HUES48 (cell line): ENCODE measurements around the gene CFAP47.
"Not testable (repeated sequence)": the region's sequence is repeated elsewhere in the genome, so short reads cannot be mapped to it uniquely, and the experiment has no call there.

Experiments used
- H3K27ac ChIP-seq: one replicate; pipeline ENCODE4 v1.7.0; 2013; ENCODE audit warnings: low read depth, low read length, inconsistent platforms
- H3K27me3 ChIP-seq: 2 replicates; pipeline ENCODE4 v1.6.1; 2013; ENCODE audit warnings: mild to moderate bottlenecking, low read length; ENCODE audit not compliant: control insufficient read depth, insufficient read depth
- H3K36me3 ChIP-seq: 2 replicates; pipeline ENCODE4 v1.6.1; 2013; ENCODE audit warnings: low read length; ENCODE audit not compliant: control insufficient read depth, insufficient read depth
- H3K4me1 ChIP-seq: 2 replicates; pipeline ENCODE4 v1.6.1; 2013; ENCODE audit warnings: mild to moderate bottlenecking, low read length; ENCODE audit not compliant: control insufficient read depth, insufficient read depth
- H3K4me3 ChIP-seq: 2 replicates; pipeline ENCODE4 v1.5.1; 2013; ENCODE audit warnings: mild to moderate bottlenecking, low read depth, low read length
- H3K9ac ChIP-seq: 2 replicates; pipeline ENCODE4 v1.6.1; 2013; ENCODE audit warnings: mild to moderate bottlenecking, low read depth, low read length, moderate library complexity
- H3K9me3 ChIP-seq: 2 replicates; pipeline ENCODE4 v1.6.1; 2013; ENCODE audit warnings: low read length; ENCODE audit not compliant: control insufficient read depth, insufficient read depth

The CFAP47 gene

DNA sequence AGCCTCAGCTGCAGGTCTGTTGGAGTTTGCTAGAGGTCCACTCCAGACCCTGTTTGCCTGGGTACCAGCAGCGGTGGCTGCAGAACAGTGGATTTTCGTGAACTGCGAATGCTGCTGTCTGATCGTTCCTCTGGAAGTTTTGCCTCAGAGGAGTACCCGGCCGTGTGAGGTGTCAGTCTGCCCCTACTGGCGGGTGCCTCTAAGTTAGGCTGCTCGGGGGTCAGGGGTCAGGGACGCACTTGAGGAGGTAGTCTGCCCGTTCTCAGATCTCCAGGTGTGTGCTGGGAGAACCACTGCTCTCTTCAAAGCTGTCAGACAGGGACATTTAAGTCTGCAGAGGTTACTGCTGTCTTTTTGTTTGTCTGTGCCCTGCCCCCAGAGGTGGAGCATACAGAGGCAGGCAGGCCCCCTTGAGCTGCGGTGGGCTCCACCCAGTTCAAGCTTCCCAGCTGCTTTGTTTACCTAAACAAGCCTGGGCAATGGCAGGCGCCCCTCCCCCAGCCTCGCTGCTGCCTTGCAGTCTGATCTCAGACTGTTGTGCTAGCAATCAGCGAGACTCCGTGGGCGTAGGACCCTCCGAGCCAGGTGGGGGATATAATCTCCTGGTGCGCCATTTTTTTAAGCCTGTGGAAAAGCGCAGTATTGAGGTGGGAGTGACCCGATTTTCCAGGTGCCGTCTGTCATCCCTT, 315.4 kb downstream of the CFAP47 start:
- not testable (repeated sequence) for H3K4me3 ChIP-seq, H3K9ac ChIP-seq, H3K27me3 ChIP-seq, H3K4me1 ChIP-seq, H3K9me3 ChIP-seq, H3K36me3 ChIP-seq, H3K27ac ChIP-seq

DNA sequence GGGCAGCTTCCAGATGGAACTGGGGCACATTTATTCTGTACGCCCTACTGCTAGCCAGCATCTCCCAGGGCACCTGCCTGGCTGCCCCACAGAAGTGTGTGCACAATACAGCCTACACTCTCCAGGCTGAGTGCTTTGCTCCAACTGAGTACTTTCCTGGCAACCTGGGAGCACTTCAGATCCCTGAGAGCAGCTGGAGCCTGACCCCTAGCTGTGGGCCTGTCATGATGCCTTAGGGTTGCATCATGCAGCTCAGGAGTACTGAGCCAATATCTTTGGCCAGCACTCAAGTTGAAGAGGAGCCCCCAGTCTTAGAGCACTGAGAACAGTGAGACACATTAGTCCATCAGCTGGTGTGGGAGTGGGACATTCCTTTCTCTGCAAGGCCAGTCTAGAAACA, 321.9 kb downstream of the CFAP47 start:
- H3K9me3 ChIP-seq, result no peaks in the 10 kb centered on the region; the same call in 1 of the 2 replicates
- no peaks in the 10 kb centered on the region for H3K36me3 ChIP-seq
- no peak overlapping the region for H3K27ac ChIP-seq
- no peak overlapping the region for H3K4me3 ChIP-seq
- H3K27me3 ChIP-seq, result no peaks in the 10 kb centered on the region
- no peak overlapping the region for H3K9ac ChIP-seq
- H3K4me1 ChIP-seq, result no peaks in the 10 kb centered on the region

DNA sequence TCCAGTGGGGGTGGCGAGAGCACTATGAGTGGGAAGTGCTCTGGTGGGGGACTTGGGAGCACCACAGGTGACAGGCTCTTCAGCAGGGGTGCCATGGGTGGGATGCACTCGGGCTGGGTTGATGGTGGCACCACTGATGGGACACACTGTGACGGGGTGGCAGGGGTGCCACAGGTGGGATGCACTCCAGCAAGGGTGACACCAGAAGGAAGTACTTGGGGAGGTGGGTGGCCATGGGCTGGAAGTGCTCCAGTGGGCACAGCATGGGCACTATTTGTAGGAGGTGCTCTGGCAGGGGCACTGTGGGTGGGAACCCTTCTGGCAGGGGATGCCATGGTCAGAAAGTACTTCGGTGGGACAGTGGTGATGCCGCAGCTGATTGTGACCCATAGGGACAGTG, 346.6 kb downstream of the CFAP47 start:
- H3K9me3 ChIP-seq, result peaks cover 6% of the 10 kb centered on the region
- no peak overlapping the region for H3K4me3 ChIP-seq
- no peak overlapping the region for H3K9ac ChIP-seq
- no peak overlapping the region for H3K27ac ChIP-seq
- no peaks in the 10 kb centered on the region for H3K4me1 ChIP-seq
- no peaks in the 10 kb centered on the region for H3K36me3 ChIP-seq
- no peaks in the 10 kb centered on the region for H3K27me3 ChIP-seq

DNA sequence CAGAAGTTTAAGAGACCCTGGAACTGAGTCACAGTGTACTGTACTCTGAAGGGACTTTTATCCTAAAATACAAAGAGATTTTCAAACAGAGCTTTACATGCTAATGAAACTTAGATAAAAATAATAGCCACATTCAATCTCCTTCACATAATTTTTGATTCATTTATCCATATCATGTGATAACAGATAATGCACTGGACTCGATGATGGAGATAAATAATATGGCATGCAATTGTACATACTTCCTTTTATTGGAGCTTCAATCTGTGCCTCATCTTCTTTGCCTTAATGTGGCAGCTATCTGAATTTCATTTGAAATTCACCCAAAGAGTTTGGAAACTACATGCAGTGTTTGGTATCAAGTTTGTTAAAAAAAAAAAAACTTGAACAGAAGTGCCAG, 390.6 kb downstream of the CFAP47 start:
- H3K4me1 ChIP-seq, result no peaks in the 10 kb centered on the region
- no peak overlapping the region for H3K4me3 ChIP-seq
- H3K9ac ChIP-seq, result no peak overlapping the region
- H3K36me3 ChIP-seq, result no peaks in the 10 kb centered on the region
- no peaks in the 10 kb centered on the region for H3K9me3 ChIP-seq
- H3K27ac ChIP-seq, result no peak overlapping the region
- no peaks in the 10 kb centered on the region for H3K27me3 ChIP-seq

DNA sequence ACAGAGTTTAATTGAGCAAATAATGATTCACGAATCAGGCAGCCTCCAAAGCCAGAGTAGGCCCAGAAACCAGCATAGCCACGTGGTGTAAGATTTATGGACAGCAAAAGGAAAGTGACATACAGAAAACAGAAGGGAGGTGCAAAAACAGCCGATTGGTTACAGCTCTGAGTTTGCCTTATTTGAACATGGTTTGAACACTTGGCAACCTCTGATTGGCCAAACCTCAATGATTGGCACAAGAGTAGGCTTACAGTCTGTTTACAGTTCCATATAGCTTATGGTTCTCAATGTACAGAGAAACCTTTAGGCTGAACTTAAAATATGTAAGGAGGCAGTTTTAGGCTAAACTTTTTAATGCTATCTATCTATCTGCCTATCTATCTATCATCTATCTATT, 394.8 kb downstream of the CFAP47 start:
- no peaks in the 10 kb centered on the region for H3K9me3 ChIP-seq
- H3K27ac ChIP-seq, result no peak overlapping the region
- no peak overlapping the region for H3K4me3 ChIP-seq
- H3K36me3 ChIP-seq, result no peaks in the 10 kb centered on the region
- H3K4me1 ChIP-seq, result no peaks in the 10 kb centered on the region
- no peak overlapping the region for H3K9ac ChIP-seq
- H3K27me3 ChIP-seq, result no peaks in the 10 kb centered on the region

DNA sequence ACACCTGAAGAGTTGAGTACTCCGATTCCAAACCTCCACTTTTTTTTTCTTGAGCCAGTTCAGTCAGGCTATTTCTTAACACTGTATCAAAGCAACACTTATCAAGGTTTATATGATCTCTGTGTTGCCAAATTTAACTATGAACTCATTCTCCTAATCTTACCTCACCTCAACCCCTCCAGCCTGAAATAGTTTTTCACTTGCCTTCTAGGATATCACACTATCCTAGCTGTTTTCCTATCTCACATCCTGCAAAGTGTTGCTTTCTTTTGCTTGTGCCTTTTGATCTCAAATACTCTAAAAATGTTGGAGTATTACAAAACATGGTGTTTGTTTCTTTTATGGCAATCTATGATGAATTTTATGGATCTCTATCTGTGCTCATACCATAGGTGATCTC, 415.0 kb downstream of the CFAP47 start:
- H3K27ac ChIP-seq, result no peak overlapping the region
- H3K4me1 ChIP-seq, result no peaks in the 10 kb centered on the region
- H3K27me3 ChIP-seq, result no peaks in the 10 kb centered on the region
- H3K9me3 ChIP-seq, result no peaks in the 10 kb centered on the region
- H3K9ac ChIP-seq, result no peak overlapping the region
- no peaks in the 10 kb centered on the region for H3K36me3 ChIP-seq
- H3K4me3 ChIP-seq, result no peak overlapping the region

DNA sequence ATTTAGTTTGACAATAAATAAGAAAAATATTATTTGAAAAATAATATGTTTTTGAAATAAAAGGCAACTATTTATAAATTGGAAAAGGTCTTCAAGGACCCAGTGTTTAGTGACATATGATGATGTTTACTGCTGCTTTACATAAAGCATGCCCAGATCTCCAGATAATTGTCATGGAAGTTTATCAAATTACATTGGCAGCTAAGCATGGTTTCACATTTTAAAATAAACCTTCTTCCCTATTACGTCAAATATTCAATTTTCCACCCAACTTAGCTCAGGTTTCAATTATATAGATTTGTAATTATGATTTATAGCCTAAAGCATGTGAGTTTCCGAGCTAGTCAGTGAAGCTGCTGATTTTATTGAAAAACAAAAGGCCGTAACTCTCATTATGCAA, 417.2 kb downstream of the CFAP47 start:
- H3K4me1 ChIP-seq, result no peaks in the 10 kb centered on the region
- H3K4me3 ChIP-seq, result no peak overlapping the region
- H3K36me3 ChIP-seq, result no peaks in the 10 kb centered on the region
- H3K9ac ChIP-seq, result no peak overlapping the region
- H3K9me3 ChIP-seq, result no peaks in the 10 kb centered on the region
- no peak overlapping the region for H3K27ac ChIP-seq
- no peaks in the 10 kb centered on the region for H3K27me3 ChIP-seq

DNA sequence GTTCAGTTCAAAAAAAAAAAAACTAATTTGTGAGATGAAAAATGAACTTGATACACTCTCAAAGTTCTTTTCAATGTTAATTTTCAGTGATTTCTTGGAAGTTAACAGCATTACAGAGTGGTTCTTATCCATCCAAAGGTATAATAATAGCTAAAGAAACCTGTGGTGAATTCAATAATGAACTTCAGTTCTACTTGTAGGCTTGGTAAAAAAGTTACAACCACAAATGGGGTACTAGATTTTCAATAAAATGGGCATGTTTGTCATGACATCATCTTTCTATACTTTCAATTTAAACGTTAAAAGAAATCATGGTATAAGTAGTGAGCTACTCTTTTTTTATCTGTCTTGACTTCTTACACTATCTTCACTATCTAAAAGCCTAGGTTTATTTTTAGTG, 424.8 kb downstream of the CFAP47 start:
- H3K4me1 ChIP-seq, result peaks cover 8% of the 10 kb centered on the region; the same call in 1 of the 2 replicates
- H3K9me3 ChIP-seq, result no peaks in the 10 kb centered on the region
- H3K36me3 ChIP-seq, result no peaks in the 10 kb centered on the region
- H3K27me3 ChIP-seq, result no peaks in the 10 kb centered on the region
- no peak overlapping the region for H3K4me3 ChIP-seq
- H3K27ac ChIP-seq, result no peak overlapping the region
- H3K9ac ChIP-seq, result no peak overlapping the region

DNA sequence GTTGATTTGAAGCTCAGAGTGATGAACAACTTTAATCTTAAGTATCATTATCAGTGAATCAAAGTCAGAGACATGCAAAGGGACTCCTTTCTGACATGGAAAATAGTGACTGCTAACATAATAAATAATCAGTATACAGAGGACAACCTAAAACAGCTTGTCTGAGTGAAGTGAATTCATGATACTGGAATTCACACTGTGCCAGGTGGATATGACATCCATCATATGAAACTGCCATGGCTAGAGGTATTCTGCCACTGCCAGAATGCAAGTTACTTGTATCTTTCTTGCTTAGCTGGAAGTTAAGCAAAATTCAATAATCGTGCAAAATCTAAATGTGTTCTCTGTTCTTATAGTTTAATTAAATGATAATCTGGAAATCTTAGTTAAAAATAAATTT, 429.0 kb downstream of the CFAP47 start:
- H3K27me3 ChIP-seq, result no peaks in the 10 kb centered on the region
- no peak overlapping the region for H3K27ac ChIP-seq
- H3K4me1 ChIP-seq, result peaks cover 8% of the 10 kb centered on the region; the same call in 1 of the 2 replicates
- H3K9ac ChIP-seq, result no peak overlapping the region
- H3K4me3 ChIP-seq, result no peak overlapping the region
- no peaks in the 10 kb centered on the region for H3K36me3 ChIP-seq
- H3K9me3 ChIP-seq, result no peaks in the 10 kb centered on the region

DNA sequence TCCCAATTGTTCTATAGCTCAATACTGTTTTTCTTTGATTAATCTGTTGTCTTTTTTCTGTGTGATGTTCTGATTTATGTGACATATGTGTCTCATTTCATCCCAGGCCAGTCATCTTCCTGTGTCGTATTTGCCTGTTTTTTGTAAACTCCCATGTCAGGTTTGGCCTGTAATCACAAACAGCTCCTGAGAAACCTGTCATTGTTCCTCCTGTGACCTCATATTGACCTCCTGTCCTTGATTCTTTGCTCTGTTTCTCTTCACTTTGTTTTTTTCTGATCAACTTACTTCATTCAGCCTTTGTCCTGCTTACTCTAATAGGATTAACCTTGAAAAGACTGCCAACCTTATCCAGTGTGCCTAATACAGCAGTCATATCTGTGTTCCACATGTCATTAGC, 438.3 kb downstream of the CFAP47 start:
- no peaks in the 10 kb centered on the region for H3K27me3 ChIP-seq
- no peaks in the 10 kb centered on the region for H3K36me3 ChIP-seq
- no peaks in the 10 kb centered on the region for H3K4me1 ChIP-seq
- H3K9me3 ChIP-seq, result peaks cover 8% of the 10 kb centered on the region; the same call in 1 of the 2 replicates
- H3K27ac ChIP-seq, result no peak overlapping the region
- no peak overlapping the region for H3K4me3 ChIP-seq
- no peak overlapping the region for H3K9ac ChIP-seq

DNA sequence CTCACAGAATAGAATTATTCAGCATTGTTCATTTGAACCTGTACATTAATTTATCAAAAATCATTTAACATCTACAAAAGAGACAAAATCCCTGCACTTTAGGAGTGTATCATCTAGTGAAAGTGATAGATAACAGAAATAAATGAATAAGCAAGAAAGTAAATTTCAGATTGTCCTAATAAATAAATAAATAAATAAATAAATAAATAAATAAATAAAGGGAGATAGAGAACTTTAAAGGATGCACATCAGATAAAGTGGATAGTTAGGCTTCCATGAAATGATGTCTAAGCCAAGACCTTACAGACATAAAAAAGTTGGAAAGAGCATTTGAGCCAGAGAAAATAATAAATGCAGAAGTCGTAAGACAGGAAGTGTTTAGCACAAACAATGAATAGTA, 444.7 kb downstream of the CFAP47 start:
- H3K9me3 ChIP-seq, result peaks cover 8% of the 10 kb centered on the region; the same call in 1 of the 2 replicates
- no peak overlapping the region for H3K27ac ChIP-seq
- H3K4me3 ChIP-seq, result no peak overlapping the region
- no peaks in the 10 kb centered on the region for H3K4me1 ChIP-seq
- no peaks in the 10 kb centered on the region for H3K36me3 ChIP-seq
- no peaks in the 10 kb centered on the region for H3K27me3 ChIP-seq
- H3K9ac ChIP-seq, result no peak overlapping the region
